ENCODE data around the gene TMEM138.

Gene TMEM138

DNA sequence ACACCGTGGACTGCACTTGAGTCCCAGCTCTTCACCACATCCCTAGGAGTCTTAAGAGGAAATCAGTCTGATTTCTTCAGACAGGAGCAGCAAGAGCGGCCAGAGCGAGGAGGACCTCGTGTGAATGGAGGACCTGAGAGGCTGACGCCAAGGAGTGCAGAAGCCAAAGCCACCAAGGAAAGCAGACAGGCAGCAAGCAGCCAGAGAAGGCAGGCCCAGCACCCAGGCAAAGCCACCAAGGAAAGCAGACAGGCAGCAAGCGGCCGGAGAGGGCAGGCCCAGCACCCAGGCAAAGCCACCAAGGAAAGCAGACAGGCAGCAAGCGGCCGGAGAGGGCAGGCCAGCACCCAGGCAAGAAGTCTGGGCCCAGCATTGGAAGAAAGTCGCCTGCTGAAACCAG, 12.3 kb upstream of the TMEM138 start:
- DNase-seq (ENCODE audit: low read depth): no peak
- TF ChIP-seq, protein P1, sequence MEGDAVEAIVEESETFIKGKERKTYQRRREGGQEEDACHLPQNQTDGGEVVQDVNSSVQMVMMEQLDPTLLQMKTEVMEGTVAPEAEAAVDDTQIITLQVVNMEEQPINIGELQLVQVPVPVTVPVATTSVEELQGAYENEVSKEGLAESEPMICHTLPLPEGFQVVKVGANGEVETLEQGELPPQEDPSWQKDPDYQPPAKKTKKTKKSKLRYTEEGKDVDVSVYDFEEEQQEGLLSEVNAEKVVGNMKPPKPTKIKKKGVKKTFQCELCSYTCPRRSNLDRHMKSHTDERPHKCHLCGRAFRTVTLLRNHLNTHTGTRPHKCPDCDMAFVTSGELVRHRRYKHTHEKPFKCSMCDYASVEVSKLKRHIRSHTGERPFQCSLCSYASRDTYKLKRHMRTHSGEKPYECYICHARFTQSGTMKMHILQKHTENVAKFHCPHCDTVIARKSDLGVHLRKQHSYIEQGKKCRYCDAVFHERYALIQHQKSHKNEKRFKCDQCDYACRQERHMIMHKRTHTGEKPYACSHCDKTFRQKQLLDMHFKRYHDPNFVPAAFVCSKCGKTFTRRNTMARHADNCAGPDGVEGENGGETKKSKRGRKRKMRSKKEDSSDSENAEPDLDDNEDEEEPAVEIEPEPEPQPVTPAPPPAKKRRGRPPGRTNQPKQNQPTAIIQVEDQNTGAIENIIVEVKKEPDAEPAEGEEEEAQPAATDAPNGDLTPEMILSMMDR (IDR thresholded peaks at IDR 0.05; ENCODE audit: low read depth, low read length, missing control alignments): no peak
- H3K4me3 ChIP-seq (ENCODE audit: low read depth, low read length): no peak overlapping the region

DNA sequence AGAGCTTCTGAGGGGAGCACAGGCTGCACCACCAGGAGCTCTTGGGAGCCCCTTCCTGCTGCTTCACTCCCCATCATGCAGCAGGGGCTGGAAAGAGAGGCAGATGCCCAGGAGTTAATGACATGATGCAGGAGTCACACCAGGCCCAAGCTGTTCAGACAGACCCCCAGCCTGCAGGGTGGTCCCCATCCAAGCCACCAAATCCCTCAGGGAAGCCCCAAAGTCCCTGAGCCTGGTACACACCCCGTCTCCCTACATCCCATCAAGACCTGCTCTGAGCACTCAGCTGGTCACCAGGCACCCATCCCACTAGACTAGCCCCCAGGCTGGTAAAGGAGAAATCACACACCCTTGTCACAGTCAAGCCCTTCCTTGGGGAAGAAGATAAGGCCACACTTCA, 11.8 kb upstream of the TMEM138 start:
- TF ChIP-seq, protein P1 (IDR thresholded peaks at IDR 0.05; ENCODE audit: low read depth, low read length, missing control alignments): no peak
- H3K4me3 ChIP-seq (ENCODE audit: low read depth, low read length): no peak overlapping the region
- no peak for DNase-seq (ENCODE audit: low read depth)

DNA sequence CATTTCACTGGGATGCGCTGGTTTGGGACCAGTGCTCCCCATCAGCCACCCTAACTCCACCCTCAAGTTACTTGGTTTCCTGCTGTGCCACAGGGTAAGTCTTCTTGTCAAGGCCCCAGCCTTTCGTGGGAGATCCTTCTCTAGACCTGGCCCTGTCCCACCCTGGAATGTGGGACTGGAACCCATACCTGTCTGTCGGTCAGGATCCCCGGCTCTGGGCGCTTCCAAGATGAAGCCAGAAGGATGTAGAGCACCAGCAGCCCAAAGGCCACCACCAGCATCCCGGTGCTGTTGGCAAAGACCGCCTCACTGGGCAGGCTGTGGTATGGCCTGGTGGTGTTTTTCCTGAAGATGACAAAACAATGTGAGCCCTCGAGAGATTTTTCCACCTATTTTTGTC, 11.4 kb upstream of the TMEM138 start:
- TF ChIP-seq, protein P1 (IDR thresholded peaks at IDR 0.05; ENCODE audit: low read depth, low read length, missing control alignments): no peak
- no peak overlapping the region for H3K4me3 ChIP-seq (ENCODE audit: low read depth, low read length)
- no peak for DNase-seq (ENCODE audit: low read depth)

DNA sequence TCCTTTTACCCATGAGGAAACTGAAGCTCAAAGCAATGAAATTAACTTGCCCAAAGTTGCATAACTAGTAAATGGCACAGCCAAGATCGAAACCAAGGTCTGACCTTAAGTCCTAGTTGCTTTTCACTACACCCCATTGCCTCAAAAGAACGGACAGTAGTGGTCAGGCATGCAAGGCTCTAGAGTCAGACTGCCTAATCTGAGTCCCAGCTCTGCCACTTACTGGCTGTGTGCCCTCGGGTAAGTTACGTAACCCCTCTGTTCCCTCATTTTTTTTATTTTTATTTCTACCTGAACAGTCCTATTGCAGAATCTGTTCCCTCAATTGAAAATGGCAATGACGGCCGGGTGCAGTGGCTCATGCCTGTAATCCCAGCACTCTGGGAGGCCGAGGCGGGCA, 10.1 kb upstream of the TMEM138 start:
- no peak overlapping the region for H3K4me3 ChIP-seq (ENCODE audit: low read depth, low read length)
- TF ChIP-seq, protein P1 (IDR thresholded peaks at IDR 0.05; ENCODE audit: low read depth, low read length, missing control alignments): no peak
- no peak for DNase-seq (ENCODE audit: low read depth)

DNA sequence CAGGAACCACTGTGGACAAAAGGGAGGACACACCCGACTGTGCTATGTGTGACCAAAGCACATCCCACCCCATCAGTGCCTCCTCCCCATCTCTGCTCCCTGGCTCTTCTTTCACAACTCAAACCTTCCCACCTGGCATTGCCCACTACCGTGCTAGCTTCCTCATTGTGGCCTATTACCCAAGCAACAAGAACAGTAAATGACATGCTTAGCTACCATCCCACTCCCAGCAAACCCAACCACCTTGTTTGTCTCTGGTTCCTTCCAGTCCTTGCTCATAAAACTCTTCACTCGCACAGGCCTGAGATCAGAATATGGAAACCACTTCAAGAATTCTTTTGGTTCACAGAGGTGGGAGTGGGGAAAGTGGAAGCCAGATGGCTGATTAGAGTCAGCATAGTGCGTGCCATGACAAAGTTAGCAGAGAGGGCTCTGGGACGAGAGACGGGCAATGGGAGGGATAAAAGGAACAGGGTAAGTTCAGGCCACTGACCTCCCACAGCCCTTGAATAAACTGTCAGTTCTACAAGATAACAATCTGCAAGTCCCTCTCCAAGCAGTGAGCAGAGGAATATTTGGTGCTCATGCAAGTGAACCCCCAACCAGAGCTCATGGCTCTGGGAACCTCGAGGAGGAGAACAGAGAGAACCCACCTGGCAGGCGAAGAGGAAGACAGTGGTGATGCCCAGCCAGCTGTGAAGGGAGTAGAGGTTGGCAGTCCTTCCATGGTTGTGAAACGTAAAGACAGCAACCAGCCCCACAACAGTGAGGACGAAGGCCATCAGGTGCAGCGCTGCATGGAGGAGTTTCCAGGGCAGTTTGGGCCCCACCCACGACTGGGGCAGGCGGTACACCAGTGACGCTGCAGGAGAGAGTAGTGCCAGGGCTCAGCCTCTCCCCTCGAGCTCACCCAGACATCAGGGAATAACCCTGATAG, 8.8 kb upstream of the TMEM138 start:
- TF ChIP-seq, protein P1 (IDR thresholded peaks at IDR 0.05; ENCODE audit: low read depth, low read length, missing control alignments): no peak
- no peak for DNase-seq (ENCODE audit: low read depth)
- no peak overlapping the region for H3K4me3 ChIP-seq (ENCODE audit: low read depth, low read length)

DNA sequence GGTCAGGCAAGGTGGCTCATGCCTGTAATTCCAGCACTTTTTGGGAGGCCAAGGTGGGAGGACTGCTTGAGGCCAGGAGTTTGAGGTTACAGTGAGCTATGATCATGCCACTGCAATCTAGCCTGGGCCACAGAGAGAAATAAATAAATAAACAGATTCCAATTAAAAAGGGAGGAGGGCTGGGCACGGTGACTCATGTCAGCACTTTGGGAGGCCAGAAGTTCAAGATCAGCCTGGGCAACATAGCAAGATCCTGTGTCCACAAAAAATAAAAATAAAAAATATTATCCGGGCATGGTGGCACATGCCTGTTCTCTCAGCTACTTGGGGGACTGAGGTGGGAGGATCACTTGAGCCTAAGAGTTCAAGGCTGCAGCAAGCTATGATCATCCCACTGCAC, 8.0 kb upstream of the TMEM138 start:
- no peak for DNase-seq (ENCODE audit: low read depth)
- TF ChIP-seq, protein P1 (IDR thresholded peaks at IDR 0.05; ENCODE audit: low read depth, low read length, missing control alignments): no peak
- no peak overlapping the region for H3K4me3 ChIP-seq (ENCODE audit: low read depth, low read length)

DNA sequence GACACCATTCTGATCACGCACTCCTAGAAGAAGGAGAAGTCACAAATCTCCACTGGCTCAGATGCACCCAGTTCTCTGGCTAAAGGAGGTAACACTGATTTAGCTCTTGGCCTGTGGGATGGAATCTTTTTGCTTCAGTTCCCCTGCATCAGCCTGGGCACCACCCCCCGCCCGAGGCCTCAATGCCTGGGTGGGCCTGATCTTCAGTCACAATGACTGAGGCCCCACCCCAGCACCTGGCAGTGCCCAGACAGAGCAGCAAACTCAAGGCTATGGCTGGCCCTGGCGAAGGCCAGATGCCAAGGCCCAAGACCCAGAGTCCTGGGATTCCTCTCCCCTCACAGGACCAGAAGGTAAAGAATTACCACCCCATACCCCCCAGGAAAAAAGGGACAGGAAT, 5.5 kb upstream of the TMEM138 start:
- TF ChIP-seq, protein P1 (IDR thresholded peaks at IDR 0.05; ENCODE audit: low read depth, low read length, missing control alignments): no peak
- no peak overlapping the region for H3K4me3 ChIP-seq (ENCODE audit: low read depth, low read length)
- DNase-seq (ENCODE audit: low read depth): no peak

Data from GM12864 (cell line).